Left ventricle myocardium inferior (tissue), 1 donor: ENCODE data around the gene GCSAM. TPM values are rescaled to one million over a fixed set of nuclear protein-coding genes. Genes with fewer than 3 reads are reported as not detected.

ENCODE experiments used
- DNase-seq: peaks from one replicate; pipeline ENCODE4 v3.0.0-alpha.2; 2020
- H3K27ac ChIP-seq: fragments of 200-600 bp; replicated peaks from 2 replicates; pipeline ENCODE4 v1.8.0; 2021
- H3K27me3 ChIP-seq: fragments of 200-600 bp; 2 replicates; pipeline ENCODE4 v1.8.0; 2021; ENCODE audit warnings: low read depth
- H3K36me3 ChIP-seq: fragments of 200-600 bp; 2 replicates; pipeline ENCODE4 v1.8.0; 2021
- H3K4me1 ChIP-seq: fragments of 200-600 bp; 2 replicates; pipeline ENCODE4 v1.8.0; 2021
- H3K4me3 ChIP-seq: fragments of 200-600 bp; 2 replicates; pipeline ENCODE4 v1.8.0; 2021; ENCODE audit warnings: mild to moderate bottlenecking, moderate library complexity
- H3K9me3 ChIP-seq: fragments of 200-600 bp; replicated peaks from 2 replicates; pipeline ENCODE4 v1.8.0; 2021
- intact Hi-C: fragments of 100-400 bp; cut with micrococcal nuclease; formaldehyde crosslinking; loops from one replicate; pipeline ENCODE4 v1.11.0; 2022
- total RNA-seq: library from RNA; stranded (reverse); fragmentation: NEBNext Ultra II Directional; extraction: Animal tissue kit (Norgen Biotek cat#: 25700); gene quantifications from one replicate; pipeline ENCODE4 v1.2.1, GENCODE V29; 2021
- TF ChIP-seq, protein P1 (sequence below): fragments of 200-600 bp; IDR thresholded peaks from 2 replicates; pipeline ENCODE4 v1.8.0; 2021; ENCODE audit warnings: antibody characterized with exemption, mild to moderate bottlenecking, borderline replicate concordance
- donor health status: DM: no; HTN: yes; CAD: no; lungs with severe emphysema.

The GCSAM gene
- total RNA-seq, 1 donor from 2014 or later: 0.25 TPM

DNA sequence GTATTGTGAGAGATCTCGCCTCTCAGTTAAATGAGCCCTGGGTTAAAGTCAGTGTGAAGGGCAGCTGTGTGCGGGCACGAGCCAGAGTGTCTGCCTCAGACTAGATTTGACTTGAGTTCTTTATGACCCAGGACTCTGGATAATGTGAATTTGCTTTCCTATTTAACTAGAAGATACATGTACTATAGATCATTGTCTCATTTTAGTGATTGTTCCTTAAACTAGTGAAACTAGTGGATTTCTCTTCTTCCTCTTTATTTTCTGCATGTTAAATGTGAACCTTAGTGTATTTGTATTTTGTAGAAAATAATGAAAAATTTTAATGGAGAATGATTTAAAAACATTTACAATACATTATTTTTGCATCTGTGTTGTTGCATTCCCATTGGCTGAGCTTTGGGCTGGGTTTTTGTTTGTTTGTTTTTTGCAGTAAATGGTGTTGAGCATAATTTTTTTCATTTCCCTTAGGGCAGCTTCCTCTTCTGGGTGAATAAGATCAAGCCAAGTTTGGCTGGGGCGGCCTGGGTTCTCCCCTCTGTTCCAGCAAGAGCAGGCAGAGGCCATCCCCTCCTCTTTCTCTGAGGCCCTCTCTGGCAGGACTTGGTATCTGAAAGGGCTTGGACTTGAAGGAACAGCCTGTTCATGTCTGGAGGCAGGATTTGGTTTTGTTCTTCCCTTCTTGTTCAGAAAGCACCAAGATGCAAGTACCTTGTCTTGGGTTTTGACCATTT, 15.0 kb downstream of the GCSAM start:
- TF ChIP-seq, protein P1, sequence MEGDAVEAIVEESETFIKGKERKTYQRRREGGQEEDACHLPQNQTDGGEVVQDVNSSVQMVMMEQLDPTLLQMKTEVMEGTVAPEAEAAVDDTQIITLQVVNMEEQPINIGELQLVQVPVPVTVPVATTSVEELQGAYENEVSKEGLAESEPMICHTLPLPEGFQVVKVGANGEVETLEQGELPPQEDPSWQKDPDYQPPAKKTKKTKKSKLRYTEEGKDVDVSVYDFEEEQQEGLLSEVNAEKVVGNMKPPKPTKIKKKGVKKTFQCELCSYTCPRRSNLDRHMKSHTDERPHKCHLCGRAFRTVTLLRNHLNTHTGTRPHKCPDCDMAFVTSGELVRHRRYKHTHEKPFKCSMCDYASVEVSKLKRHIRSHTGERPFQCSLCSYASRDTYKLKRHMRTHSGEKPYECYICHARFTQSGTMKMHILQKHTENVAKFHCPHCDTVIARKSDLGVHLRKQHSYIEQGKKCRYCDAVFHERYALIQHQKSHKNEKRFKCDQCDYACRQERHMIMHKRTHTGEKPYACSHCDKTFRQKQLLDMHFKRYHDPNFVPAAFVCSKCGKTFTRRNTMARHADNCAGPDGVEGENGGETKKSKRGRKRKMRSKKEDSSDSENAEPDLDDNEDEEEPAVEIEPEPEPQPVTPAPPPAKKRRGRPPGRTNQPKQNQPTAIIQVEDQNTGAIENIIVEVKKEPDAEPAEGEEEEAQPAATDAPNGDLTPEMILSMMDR: no peak
- Histone ChIP-seq H3K27ac (peak overlapping the region; percentile 49), H3K4me1 (peaks cover 20% of the 10 kb centered on the region), H3K27me3 (no peaks in the 10 kb centered on the region), H3K9me3 (no peaks in the 10 kb centered on the region), H3K4me3 (no peak overlapping the region), H3K36me3 (peaks cover 2% of the 10 kb centered on the region)
- intact Hi-C loops: loop anchor here (10.0 kb wide), 1 partner anchor 177 kb away; the partner anchor contains the start of gene SLC9C1
- no peak for DNase-seq

DNA sequence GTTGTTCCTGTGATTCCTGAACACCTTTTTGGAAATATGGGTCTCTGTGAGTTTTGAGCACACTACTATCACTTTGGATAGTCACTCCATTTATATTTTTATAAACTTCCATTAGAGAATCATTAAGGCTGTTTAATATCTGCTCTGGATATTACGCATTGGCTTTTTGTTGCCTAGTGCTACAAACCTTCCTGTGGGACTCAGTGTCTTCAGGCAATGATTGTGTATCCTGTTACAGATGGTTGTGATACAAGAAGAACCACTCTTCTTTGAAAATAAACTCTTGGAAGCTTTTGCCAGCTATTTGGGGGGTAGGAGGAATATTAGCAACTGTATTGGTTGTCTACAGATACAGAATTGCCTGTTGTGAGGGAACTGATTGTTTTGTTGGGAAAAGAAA, 15.6 kb downstream of the GCSAM start:
- TF ChIP-seq, protein P1: no peak
- H3K4me1 ChIP-seq: peaks cover 20% of the 10 kb centered on the region
- no peaks in the 10 kb centered on the region for H3K27me3 ChIP-seq
- intact Hi-C loops: loop anchor here (10.0 kb wide), 1 partner anchor 177 kb away; the partner anchor contains the start of gene SLC9C1
- DNase-seq: no peak
- H3K27ac ChIP-seq: peak overlapping the region; percentile 49
- H3K36me3 ChIP-seq: peaks cover 2% of the 10 kb centered on the region
- no peak overlapping the region for H3K4me3 ChIP-seq
- no peaks in the 10 kb centered on the region for H3K9me3 ChIP-seq

DNA sequence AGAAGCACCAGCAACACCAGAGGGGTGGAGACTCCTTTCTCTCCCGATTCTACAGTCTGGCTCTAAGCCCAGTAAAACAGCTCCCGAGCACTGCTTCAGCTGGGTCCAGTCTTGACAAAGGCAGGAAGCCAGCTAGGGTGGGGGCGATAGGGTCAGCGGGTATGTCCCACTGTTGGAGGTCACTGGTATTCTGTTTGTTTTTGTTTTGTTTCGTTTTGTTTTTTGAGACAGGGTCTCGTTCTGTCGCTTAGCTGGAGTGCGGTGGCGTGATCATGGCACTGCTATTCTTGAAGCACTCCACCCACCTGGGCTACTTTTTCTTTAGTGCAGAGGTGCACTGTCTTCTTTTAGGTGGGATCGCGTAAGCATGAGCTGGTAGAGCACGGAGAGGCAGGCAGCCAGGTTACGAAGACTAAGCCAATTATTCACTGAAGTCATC, 16.3 kb downstream of the GCSAM start:
- no peaks in the 10 kb centered on the region for H3K27me3 ChIP-seq
- H3K4me3 ChIP-seq: peak overlapping the region; percentile 56
- DNase-seq: peak; percentile 27
- H3K4me1 ChIP-seq: peaks cover 20% of the 10 kb centered on the region
- TF ChIP-seq, protein P1: no peak
- peaks cover 2% of the 10 kb centered on the region for H3K36me3 ChIP-seq
- H3K9me3 ChIP-seq: no peaks in the 10 kb centered on the region
- peak overlapping the region; percentile 49 for H3K27ac ChIP-seq
- intact Hi-C loops: loop anchor here (10.0 kb wide), 1 partner anchor 178 kb away; the partner anchor contains the start of gene SLC9C1

DNA sequence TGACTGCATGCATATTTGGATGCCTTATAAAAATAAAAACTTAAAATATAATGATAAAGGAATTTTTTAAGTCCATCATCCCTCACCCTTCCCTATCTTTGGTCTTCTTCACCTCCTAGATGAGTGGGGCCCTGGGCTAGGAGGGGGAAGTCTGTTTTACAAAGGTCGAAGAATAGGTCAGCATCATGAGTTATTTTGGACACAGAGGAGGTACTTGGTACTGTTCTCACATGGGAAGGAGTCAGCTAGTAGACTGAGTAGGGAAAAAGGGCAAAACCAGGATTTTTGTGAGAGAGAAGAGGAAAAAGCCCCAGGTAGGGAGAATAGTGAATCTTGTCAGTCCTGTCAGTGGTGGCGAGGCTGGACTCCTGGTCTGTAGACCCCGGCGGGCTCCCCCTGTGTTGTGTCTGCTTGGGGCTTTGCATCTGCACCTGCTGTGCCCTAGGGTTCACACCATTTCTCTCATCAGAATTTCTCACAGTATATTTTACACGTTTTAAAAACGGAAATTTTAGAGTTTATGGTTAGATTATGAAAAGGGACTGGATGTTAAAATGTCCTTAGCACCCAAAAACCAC, 17.2 kb downstream of the GCSAM start:
- peaks cover 20% of the 10 kb centered on the region for H3K4me1 ChIP-seq
- no peaks in the 10 kb centered on the region for H3K36me3 ChIP-seq
- H3K4me3 ChIP-seq: no peak overlapping the region
- no peak for DNase-seq
- H3K27me3 ChIP-seq: no peaks in the 10 kb centered on the region
- TF ChIP-seq, protein P1: no peak
- no peak overlapping the region for H3K27ac ChIP-seq
- intact Hi-C loops: loop anchor here (10.0 kb wide), 1 partner anchor 179 kb away; the partner anchor contains the start of gene SLC9C1
- no peaks in the 10 kb centered on the region for H3K9me3 ChIP-seq

DNA sequence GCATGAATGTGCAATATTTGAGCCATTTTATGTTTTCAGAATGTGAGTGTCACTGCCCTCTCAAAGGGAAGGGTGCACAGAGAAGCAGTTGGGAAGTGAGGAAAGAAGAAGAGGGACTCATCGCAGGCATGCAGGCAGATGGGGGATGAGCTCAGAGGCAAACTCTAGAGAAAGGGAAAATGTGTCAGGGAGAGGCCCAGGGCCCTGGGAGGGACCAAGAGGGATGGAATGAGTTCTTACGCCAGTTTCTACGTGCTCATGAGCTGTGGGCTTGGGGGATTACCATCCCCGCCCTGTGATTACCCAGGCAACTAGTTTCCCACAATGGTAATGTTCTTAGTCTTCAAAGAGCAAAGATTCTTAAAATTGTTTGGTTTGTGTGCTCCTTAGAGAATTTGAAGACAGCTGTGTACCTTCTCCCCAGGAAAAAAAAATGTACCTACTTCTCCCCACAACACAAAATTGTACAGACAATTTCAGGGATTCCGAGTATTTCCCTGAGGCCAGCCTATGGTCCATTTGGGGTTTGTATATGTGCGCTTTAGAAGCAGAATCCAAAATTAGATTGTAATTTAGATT, 17.8 kb downstream of the GCSAM start:
- no peak for DNase-seq
- Histone ChIP-seq H3K9me3 (no peaks in the 10 kb centered on the region), H3K27me3 (no peaks in the 10 kb centered on the region), H3K36me3 (no peaks in the 10 kb centered on the region), H3K4me3 (no peak overlapping the region), H3K27ac (no peak overlapping the region), H3K4me1 (peaks cover 20% of the 10 kb centered on the region)
- intact Hi-C loops: loop anchor here (10.0 kb wide), 1 partner anchor 180 kb away; the partner anchor contains the start of gene SLC9C1
- TF ChIP-seq, protein P1: no peak
